GM12891 (cell line): ENCODE measurements around the gene CPEB2.

ENCODE experiments used
- PAX5 ChIP-seq: IDR thresholded peaks from 2 replicates; pipeline ENCODE4 v1.6.1; 2011; ENCODE audit warnings: low read length, moderate library complexity, mild to moderate bottlenecking; ENCODE audit not compliant: insufficient read depth, severe bottlenecking
- POLR2A ChIP-seq: IDR thresholded peaks from 2 replicates; pipeline ENCODE4 v1.6.1; 2011; ENCODE audit warnings: low read depth, low read length, control low read depth
- POLR2AphosphoS5 ChIP-seq: IDR thresholded peaks from 2 replicates; pipeline ENCODE4 v1.6.1; 2011; ENCODE audit warnings: low read depth, low read length, control low read depth

GRCh38 chr4:15060213-15060612, 57.9 kb downstream of the CPEB2 start:
- TF ChIP-seq POLR2AphosphoS5 (no peak), POLR2A (no peak), PAX5 (no peak)
